GM12872 (cell line): Measurements from ENCODE around the gene PRAC2.

Experiments
- CTCF ChIP-seq: IDR thresholded peaks from 3 replicates; pipeline ENCODE4 v1.5.1; 2011; ENCODE audit warnings: low read depth, mild to moderate bottlenecking, low read length, moderate library complexity; ENCODE audit not compliant: insufficient read depth

PRAC2 gene

DNA sequence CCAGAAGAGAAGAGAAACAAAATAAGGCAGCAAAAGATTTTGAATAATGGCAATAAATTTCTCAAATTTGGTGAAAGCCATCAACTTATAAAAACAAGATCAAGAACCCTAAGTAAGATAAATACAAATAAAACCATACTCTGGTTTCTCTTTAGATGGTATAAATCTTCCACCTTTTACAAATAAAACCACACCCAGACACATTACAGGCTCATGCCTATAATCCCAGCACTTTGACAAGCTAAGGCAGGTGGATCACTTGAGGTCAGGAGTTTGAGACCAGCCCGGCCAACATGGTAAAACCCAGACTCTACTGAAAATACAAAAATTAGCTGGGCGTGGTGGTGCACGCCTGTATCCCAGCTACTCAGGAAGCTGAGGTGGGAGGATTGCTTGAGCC is 50.3 kb downstream of the PRAC2 start:
- no peak for TF ChIP-seq CTCF
